Activated CD4-positive, CD25-positive, alpha-beta regulatory T cell (primary cell): ENCODE results near the gene ALX4.

Source experiments
- DNase-seq, 4 experiments: peaks; one replicate each; lab custom pipeline; 2025; lab: John Stamatoyannopoulos, UW

The ALX4 gene

GRCh38 chr11:44267750-44268613, 42.0 kb downstream of the ALX4 start:
- no peak for DNase-seq

DNA sequence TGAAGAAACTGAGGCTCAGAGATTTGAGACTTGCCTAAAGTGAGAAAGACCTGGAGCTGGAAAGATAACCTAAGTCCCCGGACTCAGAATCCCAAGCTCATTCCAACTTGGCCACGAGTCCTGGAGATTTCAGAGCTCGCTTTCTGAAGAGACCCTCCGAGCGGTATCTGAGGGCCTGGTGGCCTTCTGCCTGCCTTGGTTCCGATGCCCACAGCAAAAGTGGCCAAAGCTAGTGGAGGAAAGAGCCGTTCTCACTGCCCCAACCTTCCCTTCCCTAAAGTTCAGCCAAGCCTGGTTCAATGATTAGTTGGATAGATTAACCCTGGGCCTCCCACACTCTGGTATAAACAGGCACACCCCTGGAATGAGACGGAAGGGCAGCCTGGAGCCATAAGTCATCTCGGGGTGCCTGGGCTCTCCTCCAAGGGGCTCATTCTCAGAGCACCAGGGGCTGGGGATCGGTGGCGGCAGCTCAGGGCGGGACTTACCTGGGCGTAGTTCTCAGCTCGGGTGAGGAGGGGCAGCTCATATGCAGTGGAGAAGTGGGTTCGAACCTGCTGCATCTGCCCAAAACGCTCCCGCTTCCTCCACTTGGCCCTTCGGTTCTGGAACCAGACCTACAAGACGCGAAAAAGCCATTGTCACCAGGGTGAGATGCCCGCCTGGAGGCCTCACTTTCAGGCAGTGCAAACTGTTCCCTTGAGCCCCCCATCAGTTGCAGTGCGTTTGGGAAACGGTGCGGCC, 42.8 kb downstream of the ALX4 start:
- DNase-seq: no peak

GRCh38 chr11:44266056-44266780, 43.7 kb downstream of the ALX4 start:
- no peak for DNase-seq

- DNase-seq: no peak
Observed at GRCh38 chr11:44264761-44265160, 45.2 kb downstream of the ALX4 start.

GRCh38 chr11:44264438-44264749, 45.5 kb downstream of the ALX4 start:
- no peak for DNase-seq

GRCh38 chr11:44263738-44264437, 46.1 kb downstream of the ALX4 start:
- no peak for DNase-seq

DNA sequence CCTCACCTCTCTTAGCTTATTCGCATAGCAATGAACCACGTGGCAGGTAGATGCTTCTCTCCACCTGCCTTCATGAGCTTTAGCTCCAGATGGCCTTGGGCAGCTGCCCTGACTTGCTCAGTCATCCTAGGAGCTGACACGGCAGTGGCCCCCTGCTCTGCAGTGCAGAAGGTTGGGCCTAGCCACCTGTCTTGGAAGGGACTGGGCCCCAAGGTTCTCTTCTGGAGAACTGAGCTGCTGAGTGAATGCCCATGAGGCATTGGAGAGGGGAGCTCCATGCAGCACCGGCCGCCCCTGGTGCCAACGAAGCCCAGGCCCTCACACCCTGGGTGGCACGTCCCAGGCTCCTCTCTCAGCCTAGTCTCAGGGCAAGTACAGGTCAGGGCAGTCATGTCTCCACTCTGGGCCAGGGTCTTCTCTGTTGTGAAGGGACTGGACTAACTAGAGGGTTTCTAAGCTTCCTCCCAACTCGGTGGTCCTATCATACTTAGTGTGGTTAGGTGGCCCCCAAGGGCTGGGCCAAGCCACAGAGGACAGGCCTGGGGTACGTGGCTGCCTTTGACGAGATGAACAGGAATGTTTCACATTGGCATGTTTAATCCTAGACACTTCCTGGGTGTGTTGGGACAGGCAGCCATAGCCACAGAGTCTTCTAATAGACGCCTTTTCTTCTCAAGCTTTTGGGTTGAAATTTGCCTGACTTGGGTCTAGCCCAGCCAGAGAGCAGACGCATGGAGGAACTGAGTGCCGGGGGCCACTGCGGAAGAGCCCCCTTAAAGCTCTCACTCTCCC, 47.9 kb downstream of the ALX4 start:
- DNase-seq: no peak

DNA sequence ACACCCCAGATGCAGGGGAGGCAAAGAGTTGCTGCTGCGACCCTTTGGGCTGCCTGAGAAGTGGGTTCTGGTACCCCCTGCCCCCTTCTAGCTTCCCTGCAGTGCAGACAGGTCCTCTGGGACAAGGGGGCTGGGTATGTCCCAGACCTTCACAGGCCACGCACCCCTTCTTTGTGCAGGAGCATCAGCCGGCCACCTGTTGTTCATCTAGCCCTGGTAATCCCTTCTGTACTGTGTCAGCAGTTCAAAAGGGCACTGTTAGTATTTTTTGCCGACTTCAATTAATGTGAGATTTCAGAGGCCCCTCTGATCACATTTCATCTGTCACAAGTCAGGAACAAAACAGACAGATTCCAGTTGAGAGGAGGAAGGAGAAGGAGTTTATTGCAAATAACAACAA, 49.9 kb downstream of the ALX4 start:
- DNase-seq: no peak

GRCh38 chr11:44258839-44259420, 51.0 kb downstream of the ALX4 start:
- no peak for DNase-seq

DNA sequence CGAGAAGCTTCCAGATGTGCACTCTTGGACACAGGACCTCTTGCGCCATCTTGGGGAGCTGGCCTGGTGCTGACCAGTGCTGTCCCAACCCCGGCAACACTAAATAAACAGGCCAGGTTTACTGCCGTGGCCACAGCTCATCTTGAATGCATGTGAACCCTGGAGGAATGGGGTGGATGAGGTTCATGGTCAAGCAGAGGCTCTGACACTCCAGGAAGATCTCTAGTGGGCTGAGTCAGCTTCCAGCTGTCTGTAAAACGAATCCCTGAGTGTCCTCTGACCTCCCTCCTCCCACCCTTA, 51.8 kb downstream of the ALX4 start:
- DNase-seq: no peak

- DNase-seq: no peak
Observed at GRCh38 chr11:44257338-44258189, 52.4 kb downstream of the ALX4 start.

DNA sequence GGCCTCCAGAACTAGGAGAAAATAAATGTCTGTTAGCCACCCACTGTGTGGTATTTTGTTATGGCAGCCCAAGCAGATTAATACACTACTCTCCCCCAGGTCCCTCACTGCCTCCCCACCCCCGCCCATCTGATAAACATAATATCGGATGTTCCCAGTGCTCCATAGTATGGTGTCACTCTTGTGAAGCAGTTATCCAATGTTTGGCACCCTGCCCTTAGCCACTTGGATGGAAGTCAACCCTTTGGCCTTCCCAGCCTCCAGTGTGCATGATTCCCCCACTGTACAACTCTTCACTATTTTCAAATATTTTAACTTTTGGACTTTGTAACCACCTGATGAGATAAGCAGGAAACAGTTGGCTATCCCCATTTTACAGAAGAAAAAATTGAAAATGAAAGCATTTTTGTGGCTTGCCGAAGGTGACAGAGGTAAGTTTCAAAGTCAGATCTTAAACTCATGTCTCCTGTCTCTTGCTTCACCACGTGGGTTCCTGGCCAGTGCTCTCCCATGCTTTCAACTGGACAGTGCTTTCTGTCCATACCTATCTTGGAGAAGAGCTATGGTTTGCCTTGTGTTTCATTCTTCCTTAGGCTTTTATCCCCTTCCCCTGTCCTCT, 53.2 kb downstream of the ALX4 start:
- no peak for DNase-seq

GRCh38 chr11:44255406-44256071, 54.4 kb downstream of the ALX4 start:
- no peak for DNase-seq

- no peak for DNase-seq
Observed at GRCh38 chr11:44252999-44253602, 56.8 kb downstream of the ALX4 start.

DNA sequence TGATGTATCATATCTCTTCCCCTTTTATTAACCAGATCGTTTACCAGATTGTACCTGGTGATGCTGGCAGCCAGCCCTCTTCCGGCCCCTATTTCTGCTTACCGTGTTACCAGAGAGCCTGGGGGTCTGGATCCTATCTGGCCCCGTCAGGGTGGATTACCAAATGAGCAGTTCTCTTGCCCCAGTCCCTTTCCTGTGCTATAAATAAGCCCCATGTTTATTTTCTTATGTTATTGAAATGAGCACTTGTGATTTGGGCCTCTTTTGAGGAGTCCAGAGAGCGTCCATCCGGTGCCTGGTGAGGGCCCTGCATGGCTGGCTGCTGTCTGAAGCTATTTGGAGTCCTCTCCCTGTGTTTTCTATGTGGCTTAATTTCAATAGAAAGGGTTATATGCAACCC, 59.5 kb downstream of the ALX4 start:
- no peak for DNase-seq

DNA sequence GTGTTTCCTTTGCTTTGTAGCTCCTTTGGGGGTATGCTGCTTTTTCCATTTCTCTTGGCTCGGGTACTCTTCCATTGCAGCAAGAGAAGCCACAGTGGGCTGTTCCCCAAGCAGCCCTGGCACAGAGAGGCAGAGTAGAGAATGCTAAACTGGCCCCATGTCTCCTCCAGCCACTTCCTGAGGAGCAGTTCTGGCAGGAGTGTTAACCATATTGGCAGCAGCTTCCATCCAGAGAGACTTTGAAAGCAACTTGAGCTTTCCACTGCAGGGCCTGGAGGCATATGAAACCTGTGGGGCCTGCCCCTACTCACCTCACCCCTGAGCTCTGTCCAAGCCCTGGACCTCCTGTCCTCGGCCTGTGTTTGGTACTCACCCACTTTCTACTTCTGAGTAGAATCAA, 61.8 kb downstream of the ALX4 start:
- no peak for DNase-seq

- DNase-seq: no peak
Observed at GRCh38 chr11:44247508-44247907, 62.4 kb downstream of the ALX4 start.

DNA sequence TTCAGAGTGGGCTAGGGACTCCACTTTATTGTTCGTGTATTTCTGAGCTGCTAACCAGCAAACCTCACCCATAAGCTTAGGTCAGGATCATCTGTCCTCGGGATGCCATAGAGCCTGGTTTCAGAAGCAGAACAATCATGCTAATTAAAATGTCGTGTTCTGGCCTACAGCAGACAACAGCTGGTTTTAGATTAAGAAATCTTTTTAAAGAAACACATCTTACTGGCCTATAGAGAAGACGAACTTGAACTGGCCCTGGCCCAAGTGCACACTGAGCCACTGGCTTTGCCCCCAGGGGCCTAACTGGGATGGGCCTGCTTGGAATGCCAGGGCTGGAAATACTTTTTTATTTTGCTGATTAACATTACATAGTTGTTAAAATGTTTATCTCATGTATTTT, 63.2 kb downstream of the ALX4 start:
- no peak for DNase-seq
